ENCODE measurements around the gene ANTXRL.

The ANTXRL gene

GRCh38 chr10:46305079-46305818, 18.5 kb downstream of the ANTXRL start:
- in situ Hi-C loops (cut with MboI; ENCODE audit: low sequenced_read_pairs, unreplicated experiment) = no loop called here
- DNase-seq (ENCODE audit: low spot score) = no peak
- TF ChIP-seq CTCF (IDR thresholded peaks at IDR 0.05; ENCODE audit: borderline replicate concordance, control extremely low read depth, extremely low read depth, insufficient read depth, missing control alignments) = no peak

GRCh38 chr10:46305986-46306385, 19.2 kb downstream of the ANTXRL start:
- in situ Hi-C loops (cut with MboI; ENCODE audit: low sequenced_read_pairs, unreplicated experiment) = no loop called here
- DNase-seq (ENCODE audit: low spot score) = no peak

GRCh38 chr10:46306516-46307184, 19.9 kb downstream of the ANTXRL start:
- no peak for TF ChIP-seq CTCF (IDR thresholded peaks at IDR 0.05; ENCODE audit: borderline replicate concordance, control extremely low read depth, extremely low read depth, insufficient read depth, missing control alignments)
- no peak for DNase-seq (ENCODE audit: low spot score)
- in situ Hi-C loops (cut with MboI; ENCODE audit: low sequenced_read_pairs, unreplicated experiment) = no loop called here

More at GRCh38 chr10:46305986-46306385, 19.2 kb downstream of the ANTXRL start:
- no peak for TF ChIP-seq CTCF (IDR thresholded peaks at IDR 0.05; ENCODE audit: borderline replicate concordance, control extremely low read depth, extremely low read depth, insufficient read depth, missing control alignments)

- no peak for DNase-seq (ENCODE audit: low spot score)
- in situ Hi-C loops (cut with MboI; ENCODE audit: low sequenced_read_pairs, unreplicated experiment) = no loop called here
- no peak for TF ChIP-seq CTCF (IDR thresholded peaks at IDR 0.05; ENCODE audit: borderline replicate concordance, control extremely low read depth, extremely low read depth, insufficient read depth, missing control alignments)
These were observed 20.7 kb downstream of the ANTXRL start for GRCh38 chr10:46307281-46308112.

GRCh38 chr10:46308113-46308415, 21.3 kb downstream of the ANTXRL start:
- in situ Hi-C loops (cut with MboI; ENCODE audit: low sequenced_read_pairs, unreplicated experiment) = no loop called here
- DNase-seq (ENCODE audit: low spot score) = no peak
- no peak for TF ChIP-seq CTCF (IDR thresholded peaks at IDR 0.05; ENCODE audit: borderline replicate concordance, control extremely low read depth, extremely low read depth, insufficient read depth, missing control alignments)

GRCh38 chr10:46308666-46309450, 22.1 kb downstream of the ANTXRL start:
- in situ Hi-C loops (cut with MboI; ENCODE audit: low sequenced_read_pairs, unreplicated experiment) = no loop called here
- TF ChIP-seq CTCF (IDR thresholded peaks at IDR 0.05; ENCODE audit: borderline replicate concordance, control extremely low read depth, extremely low read depth, insufficient read depth, missing control alignments) = no peak
- no peak for DNase-seq (ENCODE audit: low spot score)

Data from GM13976 (cell line).